ENCODE data around the gene ITPR1.

The ITPR1 gene

DNA sequence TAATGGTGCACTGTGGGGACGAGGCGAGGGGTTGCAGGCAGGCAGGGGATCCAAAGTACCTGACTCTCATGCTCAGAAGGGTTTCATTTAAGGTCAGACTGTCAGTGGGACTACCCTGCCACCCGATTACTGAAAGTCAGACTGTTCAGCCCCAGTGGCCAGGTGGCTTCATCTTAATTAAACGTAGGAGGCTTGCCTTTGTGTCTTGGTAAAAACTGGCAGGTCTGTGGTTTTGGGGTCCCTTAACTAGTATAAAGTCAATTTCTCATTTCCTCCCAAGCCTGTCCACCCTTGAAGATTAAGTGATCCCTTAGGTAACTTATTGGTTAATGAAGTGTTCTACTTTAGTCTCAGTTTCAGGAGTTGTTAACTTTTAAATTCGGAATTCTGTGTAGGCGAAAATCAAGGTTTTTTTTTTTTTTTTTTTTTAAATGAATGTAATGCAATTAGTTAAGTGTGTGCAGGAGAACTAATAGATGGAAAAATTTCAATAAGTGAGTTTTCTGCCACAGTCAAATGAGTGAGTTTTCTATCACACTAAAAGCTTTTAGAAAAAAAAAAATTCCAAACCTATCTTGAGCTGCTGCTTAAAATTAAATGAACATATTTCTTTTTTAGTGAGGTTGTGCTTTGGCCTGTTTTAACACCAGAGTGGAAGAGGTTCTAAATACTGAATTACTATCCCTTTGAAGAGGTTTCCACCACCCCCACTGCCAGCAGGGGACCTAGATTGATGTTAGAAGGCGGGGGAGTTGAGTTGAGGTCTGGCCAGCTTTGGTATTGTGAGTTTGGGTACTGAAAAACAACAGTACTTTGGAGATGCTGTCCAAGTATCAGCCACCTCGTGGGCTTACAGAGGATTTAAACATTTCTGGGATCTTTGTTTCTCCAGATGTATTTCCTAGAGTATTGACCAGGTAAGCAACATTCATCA is 15.2 kb downstream of the ITPR1 start:
- no peak overlapping the region for H3K4me3 ChIP-seq (ENCODE audit: low read depth, low read length)

DNA sequence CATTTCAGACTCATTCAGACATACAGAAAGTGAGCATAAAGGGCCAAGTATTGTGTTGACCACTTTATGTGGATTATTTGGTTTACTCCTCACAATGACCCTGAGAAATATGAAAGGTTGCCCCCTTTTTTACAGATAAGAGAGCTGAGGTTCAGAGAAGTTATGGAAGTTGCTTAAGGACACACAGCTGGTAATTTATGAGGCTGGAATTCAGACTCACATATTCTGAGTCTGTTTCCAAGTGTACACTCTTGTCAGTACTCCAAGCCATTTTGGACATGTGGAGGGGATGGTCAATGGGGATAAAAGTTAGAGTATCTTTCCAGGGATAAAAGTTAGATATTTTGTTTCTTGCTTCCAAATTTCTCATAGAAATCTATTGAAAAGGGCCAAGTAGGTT is 15.9 kb downstream of the ITPR1 start:
- H3K4me3 ChIP-seq (ENCODE audit: low read depth, low read length): no peak overlapping the region

DNA sequence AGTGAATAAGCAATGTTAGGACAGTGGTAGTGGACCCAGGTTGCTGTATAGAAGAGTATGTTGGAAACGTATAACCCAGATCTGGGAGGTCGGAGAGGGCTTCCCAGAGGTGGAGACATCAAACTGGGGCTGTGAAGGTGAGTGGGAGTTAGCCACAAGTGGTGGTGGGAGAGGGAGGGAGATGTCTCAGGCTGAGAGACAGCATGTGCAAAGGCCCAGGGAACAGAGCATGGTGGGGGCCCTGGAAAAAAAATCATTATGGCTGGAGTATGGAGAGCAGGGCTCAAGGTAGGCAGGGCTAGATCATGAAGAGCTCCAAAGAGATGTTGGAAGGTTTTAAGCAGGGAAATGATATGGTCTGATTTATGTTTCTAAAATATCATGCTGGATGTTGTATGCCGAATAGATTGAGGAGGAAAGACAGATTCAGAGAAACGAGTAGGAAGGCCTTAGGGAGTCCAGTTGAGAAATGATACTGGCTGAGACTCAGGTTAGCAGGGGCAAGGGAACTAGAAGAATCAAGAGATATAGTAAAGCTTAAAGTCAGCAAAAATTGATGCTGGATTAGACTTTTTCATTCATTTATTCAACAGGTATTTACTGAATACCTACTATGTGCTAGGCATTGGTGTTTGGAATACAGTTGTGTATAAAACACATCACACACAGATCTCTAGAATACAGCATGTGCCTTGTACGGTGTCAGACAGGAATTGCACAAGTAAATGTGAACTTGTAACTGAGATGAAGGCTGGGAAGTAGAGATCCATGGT is 17.0 kb downstream of the ITPR1 start:
- H3K4me3 ChIP-seq (ENCODE audit: low read depth, low read length): no peak overlapping the region

DNA sequence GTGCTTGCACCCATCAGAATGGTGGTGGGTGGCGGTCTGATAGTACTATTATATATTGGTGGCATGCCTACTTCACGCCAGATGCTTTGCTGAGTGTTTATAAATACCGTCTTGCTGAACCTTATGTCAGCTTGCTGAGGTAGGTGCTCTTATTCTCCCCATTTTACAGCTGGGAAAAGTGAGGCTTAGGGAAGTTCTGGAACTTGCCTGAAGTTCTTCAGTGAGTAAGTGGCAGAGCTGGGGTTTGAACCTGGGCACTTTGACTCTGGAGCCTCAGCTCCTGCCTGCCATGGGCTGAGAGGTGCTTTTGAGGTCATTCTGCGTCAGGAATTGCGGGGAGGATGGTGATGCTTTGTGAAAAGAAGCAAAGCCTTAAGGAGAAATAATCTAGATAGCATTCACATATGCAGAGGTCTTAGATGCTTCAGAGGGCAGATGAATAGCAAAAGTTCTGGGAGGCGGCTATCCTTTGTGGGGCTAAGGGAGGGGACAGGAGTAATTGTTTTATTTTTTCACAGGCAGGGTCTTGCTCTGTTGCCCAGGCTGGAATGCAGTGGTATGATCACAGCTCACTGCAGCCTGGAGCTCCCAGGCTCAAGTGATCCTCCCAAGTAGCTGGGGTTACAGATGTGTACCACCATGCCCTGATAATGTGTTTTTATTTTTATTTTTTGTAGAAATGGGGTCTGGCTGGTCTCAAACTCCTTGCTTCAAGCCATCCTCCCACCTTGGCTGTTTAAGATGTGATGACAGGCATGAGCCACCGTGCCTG is 18.5 kb downstream of the ITPR1 start:
- no peak overlapping the region for H3K4me3 ChIP-seq (ENCODE audit: low read depth, low read length)

DNA sequence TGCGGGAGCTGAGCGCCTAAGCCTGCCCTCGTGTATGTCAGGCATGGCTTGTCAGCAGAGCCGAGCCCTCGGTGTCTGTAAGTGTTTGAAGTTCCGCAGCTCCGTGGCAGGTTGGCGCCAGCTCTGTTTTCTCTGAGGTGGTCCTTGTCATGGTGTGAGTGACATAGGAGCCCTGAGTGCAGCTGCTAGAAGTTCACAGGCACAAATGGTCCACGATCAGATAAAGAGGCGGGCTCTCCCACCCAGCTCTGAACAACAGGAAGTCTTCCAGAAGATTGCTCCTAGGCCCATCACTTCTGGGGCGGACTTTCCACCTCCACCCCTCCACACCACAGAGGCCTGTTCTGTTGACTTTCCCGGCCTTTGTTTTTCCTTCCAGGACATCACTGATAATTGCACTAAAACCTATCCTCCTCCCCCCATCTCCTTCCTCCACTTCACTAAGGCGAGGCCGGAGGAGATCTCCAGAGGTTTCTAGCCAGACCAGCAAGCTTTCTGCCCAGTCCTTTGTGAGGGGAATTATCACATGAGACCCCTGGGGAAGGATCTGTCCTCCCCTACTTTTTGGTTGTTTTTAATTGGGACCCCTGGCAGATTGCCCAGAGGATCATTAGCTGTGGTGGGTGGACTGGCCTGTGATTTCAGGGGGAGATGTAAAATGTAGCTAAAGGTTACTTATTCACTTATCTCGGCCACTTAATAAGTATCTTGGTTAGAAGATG is 19.9 kb downstream of the ITPR1 start:
- no peak overlapping the region for H3K4me3 ChIP-seq (ENCODE audit: low read depth, low read length)

DNA sequence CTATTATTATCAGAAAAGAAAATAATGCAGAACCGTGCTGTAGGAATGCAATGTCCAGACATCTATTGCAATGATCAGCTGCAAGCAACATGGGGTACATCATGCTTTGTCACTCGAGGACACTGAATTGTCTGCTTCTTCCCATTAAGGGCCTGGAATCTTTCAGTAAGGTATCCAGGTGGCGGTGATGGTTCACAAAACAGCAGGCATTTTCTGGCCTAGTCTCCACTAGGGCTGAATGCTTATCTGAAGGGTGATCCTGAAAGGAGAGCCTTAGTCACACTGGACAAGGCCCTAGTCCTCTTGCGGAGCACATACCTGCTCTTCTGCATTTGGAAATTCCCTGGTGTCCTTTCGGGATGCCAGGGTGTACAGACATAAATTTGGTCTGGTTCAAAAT is 21.2 kb downstream of the ITPR1 start:
- no peak overlapping the region for H3K4me3 ChIP-seq (ENCODE audit: low read depth, low read length)

DNA sequence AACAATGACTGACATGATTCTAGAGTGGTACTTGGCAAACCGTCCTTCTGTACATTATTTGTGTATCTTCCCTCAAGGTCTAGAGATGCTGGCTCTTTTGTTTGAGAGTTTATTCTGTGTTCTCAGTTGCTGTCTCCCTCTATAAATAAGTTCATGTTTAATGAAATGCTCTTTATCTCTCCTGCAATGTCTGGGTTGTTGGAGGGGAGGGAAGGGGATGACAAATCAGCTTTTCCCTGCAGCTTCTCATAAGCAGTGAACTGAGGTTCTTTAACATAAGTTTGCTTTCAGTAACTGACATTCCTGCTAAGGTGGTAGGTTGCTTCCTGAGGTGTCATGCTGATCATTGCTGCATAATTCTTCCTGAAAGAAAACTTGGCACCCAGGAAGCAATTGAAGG is 21.8 kb downstream of the ITPR1 start:
- H3K4me3 ChIP-seq (ENCODE audit: low read depth, low read length): no peak overlapping the region

DNA sequence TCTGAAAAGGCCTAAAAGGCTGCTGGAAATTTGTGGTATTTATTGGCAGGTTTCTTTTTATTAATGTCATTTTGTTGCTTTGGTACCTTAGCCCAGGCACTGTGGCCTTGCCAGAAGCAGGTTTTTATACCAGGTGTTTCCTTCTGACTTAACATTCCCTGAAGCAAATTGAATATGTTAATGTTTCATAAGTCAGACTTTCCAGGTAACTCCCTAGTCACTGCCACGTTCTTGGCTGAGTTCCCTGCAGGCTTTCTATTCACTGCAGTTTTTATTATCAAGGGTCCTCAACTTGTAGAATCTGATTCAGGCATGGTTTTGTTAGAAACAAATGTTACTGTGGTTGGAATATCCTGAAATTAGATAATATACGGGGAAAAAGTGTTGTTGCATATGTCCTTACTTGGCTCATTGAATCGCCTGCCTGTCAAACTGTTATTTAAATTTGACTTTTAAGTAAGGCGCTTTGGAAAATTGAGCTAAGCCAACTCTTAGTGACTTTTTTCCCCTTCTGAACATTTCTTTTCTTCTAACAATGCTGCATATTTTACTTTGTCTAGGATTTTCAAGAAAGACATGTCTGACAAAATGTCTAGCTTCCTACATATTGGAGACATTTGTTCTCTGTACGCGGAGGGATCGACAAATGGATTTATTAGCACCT is 22.9 kb downstream of the ITPR1 start:
- no peak overlapping the region for H3K4me3 ChIP-seq (ENCODE audit: low read depth, low read length)

DNA sequence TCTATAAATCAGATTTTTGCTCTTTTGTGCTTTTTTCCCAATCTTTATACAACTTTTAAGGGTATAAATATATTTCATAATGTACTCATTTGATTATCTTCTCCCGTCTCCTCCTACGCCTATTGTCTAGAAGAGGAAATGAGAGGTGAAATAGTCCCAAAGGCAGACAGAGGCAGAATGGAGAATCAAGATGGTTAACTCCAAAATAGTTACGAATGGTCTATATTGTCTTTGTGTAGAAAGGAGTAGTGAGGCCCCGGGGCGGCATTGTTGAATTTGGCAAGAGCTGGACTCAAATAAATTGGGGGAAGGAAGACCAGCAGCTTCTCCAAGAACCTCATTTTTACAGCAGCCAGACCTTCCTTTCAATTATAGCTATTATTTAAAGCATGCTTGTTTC is 23.9 kb downstream of the ITPR1 start:
- H3K4me3 ChIP-seq (ENCODE audit: low read depth, low read length): no peak overlapping the region

DNA sequence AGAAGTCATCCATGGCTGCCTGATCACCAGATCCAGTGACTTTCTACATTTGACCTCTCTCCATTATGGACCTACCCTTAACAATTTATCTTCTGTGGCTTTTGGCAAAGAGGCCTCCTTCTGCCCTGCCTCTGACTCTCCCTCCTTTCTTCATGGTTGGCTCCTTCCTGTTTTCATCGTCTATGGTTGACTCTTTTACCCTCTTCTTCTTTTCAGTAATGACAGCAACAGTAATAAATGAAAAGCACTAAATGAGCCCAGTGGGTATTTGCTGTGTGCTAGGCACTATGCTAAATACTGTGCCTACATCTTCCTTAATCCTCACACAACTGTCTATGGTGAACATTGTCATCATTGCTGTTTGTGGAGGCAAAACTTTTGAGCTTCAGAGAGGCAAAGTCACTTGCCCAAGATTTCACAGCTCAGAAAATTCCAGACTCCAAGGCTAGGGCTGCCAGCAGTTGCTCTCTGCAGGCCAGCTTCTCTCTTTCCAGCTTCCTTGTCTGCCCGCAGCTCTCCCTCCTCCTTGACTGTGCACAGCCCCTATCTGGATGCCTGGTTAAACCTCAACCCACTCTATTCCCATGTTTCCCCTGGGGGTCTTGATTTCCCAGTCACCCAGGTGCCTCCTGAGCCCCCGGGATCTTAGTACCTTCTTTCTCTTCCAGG is 24.6 kb downstream of the ITPR1 start:
- H3K4me3 ChIP-seq (ENCODE audit: low read depth, low read length): no peak overlapping the region

DNA sequence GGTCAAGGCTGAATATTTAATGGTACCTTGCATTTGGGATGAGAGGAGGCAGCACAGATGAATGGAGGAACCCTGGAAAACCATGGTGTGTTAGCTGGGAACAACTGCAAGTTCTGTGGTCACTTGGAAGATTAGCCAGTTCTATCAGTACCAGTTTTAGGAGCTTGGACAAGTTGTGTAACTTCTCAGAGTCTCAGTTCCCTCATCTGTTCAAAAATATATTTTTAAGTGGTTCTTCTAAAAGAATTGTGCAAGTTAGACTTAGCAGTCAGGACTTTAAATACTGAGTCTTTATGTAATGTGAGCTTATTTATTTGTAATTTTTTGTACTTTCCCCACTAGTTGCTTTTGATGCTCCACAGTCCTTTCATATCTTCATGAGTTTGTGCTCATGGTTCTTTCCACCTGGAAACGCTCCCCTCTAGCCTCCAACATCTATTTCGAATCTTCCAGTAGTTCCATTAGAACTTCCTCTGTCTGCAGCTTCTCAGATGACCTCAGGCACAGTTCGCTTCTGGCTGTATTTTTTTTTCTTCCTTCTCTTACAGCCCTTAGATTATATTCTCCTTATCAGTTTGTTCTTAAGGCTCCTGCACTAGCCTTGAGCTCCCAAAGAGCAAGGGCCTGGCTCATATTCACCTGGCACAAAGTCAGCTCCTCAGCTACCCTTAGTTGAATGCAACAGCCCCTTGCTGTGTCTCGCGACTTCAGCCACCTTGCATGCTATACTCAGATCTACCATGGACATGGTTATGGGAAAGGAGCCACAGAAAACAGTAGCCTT is 27.1 kb downstream of the ITPR1 start:
- H3K4me3 ChIP-seq (ENCODE audit: low read depth, low read length): no peak overlapping the region

DNA sequence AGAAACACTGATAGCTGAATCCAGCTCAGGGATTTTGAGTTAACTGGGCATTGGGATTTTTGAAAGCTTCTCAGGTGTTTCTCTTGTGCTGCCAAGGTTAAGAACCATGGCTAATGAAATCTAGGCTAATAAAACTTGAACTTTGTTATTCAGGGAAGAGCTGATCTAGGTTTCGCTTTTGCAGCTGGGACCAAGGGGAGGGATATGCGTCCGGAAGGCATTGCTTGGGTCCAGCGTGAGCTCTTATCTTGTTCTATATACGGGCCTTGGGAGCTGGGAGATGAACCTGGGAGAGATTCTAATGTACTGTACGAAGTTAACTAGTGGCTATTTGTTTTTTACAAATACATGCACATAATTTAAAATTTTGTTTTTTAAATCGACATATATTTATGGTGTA is 29.8 kb downstream of the ITPR1 start:
- H3K4me3 ChIP-seq (ENCODE audit: low read depth, low read length): no peak overlapping the region

DNA sequence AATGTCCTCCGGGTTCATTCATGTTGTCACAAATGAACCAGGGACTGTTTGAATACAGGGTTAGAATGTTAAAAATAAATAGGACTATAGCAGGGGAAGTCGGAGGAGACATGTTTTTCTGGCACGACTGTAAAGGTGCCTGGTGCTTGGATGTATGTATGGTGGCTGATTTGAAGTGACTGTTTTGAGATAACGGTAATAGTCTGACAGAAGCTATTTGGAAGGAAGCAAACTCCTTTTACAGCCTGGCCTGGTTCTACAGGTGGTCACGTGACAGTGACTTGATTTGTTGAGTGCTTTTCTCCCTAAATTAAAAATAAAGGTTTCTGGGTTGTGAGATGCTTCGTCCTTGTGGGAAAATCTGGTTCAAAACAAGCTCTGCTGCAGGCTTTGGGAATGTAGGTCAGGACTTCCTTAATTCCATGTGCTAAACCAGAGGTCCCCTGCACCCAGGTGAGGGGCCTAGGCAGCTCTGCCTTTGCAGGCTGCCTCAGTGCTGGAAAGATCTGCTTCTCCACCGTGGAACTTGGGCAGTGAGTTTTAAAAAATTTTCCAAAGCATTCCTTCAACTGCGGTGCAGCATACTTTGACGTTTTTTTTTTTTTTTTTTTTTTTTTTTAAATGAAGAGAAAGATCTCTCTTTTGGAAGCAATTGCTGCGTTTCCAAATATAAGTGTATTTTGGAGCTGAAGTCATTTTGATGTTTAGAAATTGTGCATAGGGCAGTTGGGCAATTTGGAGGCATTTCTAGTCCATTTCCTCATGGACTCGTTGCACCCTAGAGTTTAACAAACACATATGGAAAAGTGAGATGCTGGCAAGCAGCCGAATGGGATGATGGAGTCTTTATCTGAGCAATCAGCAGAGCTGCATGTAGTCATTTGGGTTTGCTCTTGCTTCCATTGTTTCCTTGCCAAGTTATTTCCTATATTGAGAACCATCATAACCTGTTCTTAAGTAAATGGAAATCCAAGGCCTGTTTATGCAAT is 30.9 kb downstream of the ITPR1 start:
- no peak overlapping the region for H3K4me3 ChIP-seq (ENCODE audit: low read depth, low read length)

DNA sequence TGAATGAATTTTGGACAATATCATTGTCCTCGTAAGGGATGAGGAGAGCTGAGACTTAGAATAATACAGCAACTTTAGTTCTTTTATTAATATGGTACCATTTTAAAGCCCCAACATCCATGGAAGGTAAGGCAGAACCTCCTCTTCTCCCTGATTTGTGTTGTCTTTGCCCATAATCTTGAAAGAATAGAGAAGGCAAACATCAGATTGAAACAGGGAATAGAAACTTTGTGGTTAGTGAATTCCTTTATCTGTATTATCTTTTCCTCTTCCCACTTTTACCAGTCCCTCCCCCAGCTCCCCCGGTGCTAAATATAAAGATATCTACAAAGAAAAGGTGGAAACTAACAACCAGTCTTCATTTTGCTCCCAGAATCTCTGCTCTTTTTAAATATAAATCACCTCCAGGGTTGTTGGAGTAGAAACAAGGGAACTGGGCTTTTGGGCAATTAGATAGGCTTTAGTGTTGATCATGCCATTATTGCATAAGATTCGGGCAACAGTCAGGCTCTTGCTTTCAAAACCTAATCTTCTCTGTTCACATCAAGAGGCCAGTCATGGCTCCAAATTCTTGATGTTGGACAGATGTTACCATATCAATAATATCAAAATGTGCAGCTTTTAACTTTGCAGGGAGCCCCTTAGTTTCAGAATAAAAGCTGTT is 32.5 kb downstream of the ITPR1 start:
- no peak overlapping the region for H3K4me3 ChIP-seq (ENCODE audit: low read depth, low read length)

DNA sequence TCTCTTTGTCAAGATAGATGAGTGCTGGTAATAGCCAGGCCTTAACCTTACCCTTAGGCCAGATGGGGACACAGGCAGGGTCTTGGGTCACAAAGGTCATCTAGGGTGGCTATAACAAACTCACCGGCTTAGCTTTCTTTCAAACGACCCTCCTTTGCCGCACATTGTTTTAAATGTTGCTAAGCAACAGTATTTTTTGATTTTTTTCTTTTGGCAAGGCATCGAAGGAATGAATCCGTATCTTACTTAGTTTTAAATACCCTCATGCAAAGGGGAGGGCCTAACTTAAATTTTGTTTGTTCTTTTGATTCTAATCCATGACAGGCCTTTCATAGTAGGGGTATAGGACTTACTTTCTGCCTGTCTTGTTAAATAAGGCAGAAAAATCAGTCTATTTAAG is 35.2 kb downstream of the ITPR1 start:
- no peak overlapping the region for H3K4me3 ChIP-seq (ENCODE audit: low read depth, low read length)

DNA sequence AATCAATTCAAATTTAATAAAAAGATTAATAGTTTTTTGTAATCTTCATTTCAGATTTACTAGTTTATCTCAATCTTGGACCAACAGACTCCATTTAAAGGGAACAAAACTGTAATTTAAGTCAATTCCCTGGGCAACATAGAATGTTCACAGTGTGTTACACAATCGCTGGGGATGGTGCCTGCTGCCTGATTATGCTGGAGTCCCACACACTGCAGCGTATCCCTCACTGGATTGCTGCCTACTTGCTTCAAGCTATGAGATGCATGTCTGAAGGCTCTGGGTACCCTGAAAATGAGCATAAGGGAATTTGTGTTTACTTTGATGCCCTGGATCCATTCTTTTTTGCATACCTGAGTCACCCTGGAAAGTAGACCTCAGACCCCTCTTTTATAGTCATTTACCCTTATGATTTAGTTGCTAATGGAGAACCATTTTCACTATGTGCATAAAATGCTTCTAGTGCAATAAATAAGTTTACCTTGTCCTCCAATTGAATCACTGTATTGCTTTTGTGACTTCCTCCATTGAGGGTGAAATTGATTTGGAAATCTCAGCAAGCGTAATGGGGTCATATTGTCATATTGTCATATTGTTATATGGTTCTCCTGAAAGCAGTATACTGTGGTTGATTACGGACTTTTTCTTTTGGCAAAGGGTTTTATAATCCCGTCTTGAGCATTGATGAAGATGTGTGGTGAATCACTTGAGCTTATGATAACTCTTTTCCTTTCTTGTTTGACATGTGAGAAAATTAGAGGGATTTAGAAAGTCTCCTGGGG is 35.9 kb downstream of the ITPR1 start:
- no peak overlapping the region for H3K4me3 ChIP-seq (ENCODE audit: low read depth, low read length)
